Measurements from ENCODE around the gene ACTR3.

The ACTR3 gene

GRCh38 chr2:113888641-113889470 is 1.0 kb upstream of the ACTR3 start:
- FAIRE-seq (no peak), DNase-seq (ENCODE audit: insufficient read length, low spot score) (no peak)
- no peak for TF ChIP-seq POLR2A (IDR thresholded peaks at IDR 0.05; ENCODE audit: low read depth, low read length)
- TF ChIP-seq POU2F2 (IDR thresholded peaks at IDR 0.05; ENCODE audit: low read depth, low read length), result no peak
- TF ChIP-seq SPI1 (IDR thresholded peaks at IDR 0.05; ENCODE audit: low read depth, low read length), result no peak
- no peak for TF ChIP-seq POLR2AphosphoS5 (IDR thresholded peaks at IDR 0.05; ENCODE audit: low read depth, low read length)
- no peak for TF ChIP-seq TAF1 (IDR thresholded peaks at IDR 0.05; ENCODE audit: low read depth, low read length)
- no peak for TF ChIP-seq PAX5 (IDR thresholded peaks at IDR 0.05; ENCODE audit: insufficient read depth, low read length, severe bottlenecking)

GRCh38 chr2:113890253-113891235 is 655 bp downstream of the ACTR3 start:
- DNase-seq (ENCODE audit: insufficient read length, low spot score), result no peak
- TF ChIP-seq PAX5 (IDR thresholded peaks at IDR 0.05; ENCODE audit: insufficient read depth, low read length, severe bottlenecking) (no peak), TAF1 (IDR thresholded peaks at IDR 0.05; ENCODE audit: low read depth, low read length) (peak; percentile 70; the same call in 1 of the 2 replicates), POU2F2 (IDR thresholded peaks at IDR 0.05; ENCODE audit: low read depth, low read length) (peak; percentile 62), POLR2AphosphoS5 (IDR thresholded peaks at IDR 0.05; ENCODE audit: low read depth, low read length) (peak; percentile 95), POLR2A (IDR thresholded peaks at IDR 0.05; ENCODE audit: low read depth, low read length) (peak; percentile 89), SPI1 (IDR thresholded peaks at IDR 0.05; ENCODE audit: low read depth, low read length) (peak; percentile 26)
- FAIRE-seq, result peak; percentile 16

- DNase-seq (ENCODE audit: insufficient read length, low spot score) (no peak), FAIRE-seq (no peak)
- TF ChIP-seq SPI1 (IDR thresholded peaks at IDR 0.05; ENCODE audit: low read depth, low read length) (no peak), TAF1 (IDR thresholded peaks at IDR 0.05; ENCODE audit: low read depth, low read length) (no peak), POU2F2 (IDR thresholded peaks at IDR 0.05; ENCODE audit: low read depth, low read length) (no peak), POLR2AphosphoS5 (IDR thresholded peaks at IDR 0.05; ENCODE audit: low read depth, low read length) (no peak), POLR2A (IDR thresholded peaks at IDR 0.05; ENCODE audit: low read depth, low read length) (no peak), PAX5 (IDR thresholded peaks at IDR 0.05; ENCODE audit: insufficient read depth, low read length, severe bottlenecking) (no peak)
Observed at GRCh38 chr2:113891265-113891959, 1.5 kb downstream of the ACTR3 start.

DNA sequence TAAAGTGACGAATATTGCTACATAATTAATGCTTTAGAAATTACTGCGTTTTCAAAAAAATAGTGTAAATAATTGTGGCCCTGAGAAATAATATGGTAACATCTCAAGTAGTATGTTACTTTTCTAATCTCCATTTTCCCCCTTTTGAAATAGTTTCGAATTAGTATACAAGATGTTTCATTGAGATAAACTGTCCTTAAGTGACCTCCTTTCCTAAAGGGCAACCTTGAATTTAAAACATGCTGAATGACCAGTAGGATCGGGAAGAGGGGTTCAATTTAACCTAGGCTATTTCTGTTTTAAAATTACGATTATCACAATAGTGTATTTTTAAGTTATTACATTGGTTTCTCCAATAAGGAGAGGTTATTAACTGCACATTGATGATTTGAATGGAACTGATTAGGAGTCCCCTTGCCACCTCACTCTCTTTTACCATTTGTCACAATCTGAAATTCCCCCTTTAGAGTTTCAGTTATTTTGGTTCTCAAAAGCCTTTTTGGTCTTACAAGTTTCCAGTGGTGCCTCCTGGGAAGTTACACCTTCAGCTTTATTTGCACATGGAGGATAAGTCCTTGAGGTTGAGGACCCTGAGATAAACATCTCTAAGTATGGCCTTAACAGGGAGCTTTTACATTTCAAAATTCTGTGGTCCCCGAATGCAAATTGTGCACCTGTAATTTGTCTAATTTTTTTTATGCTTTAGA is 2.3 kb downstream of the ACTR3 start:
- FAIRE-seq, result peak; percentile 13
- TF ChIP-seq PAX5 (IDR thresholded peaks at IDR 0.05; ENCODE audit: insufficient read depth, low read length, severe bottlenecking) (no peak), TAF1 (IDR thresholded peaks at IDR 0.05; ENCODE audit: low read depth, low read length) (no peak), POLR2A (IDR thresholded peaks at IDR 0.05; ENCODE audit: low read depth, low read length) (no peak), POLR2AphosphoS5 (IDR thresholded peaks at IDR 0.05; ENCODE audit: low read depth, low read length) (no peak), POU2F2 (IDR thresholded peaks at IDR 0.05; ENCODE audit: low read depth, low read length) (no peak), SPI1 (IDR thresholded peaks at IDR 0.05; ENCODE audit: low read depth, low read length) (no peak)
- DNase-seq (ENCODE audit: insufficient read length, low spot score), result no peak

DNA sequence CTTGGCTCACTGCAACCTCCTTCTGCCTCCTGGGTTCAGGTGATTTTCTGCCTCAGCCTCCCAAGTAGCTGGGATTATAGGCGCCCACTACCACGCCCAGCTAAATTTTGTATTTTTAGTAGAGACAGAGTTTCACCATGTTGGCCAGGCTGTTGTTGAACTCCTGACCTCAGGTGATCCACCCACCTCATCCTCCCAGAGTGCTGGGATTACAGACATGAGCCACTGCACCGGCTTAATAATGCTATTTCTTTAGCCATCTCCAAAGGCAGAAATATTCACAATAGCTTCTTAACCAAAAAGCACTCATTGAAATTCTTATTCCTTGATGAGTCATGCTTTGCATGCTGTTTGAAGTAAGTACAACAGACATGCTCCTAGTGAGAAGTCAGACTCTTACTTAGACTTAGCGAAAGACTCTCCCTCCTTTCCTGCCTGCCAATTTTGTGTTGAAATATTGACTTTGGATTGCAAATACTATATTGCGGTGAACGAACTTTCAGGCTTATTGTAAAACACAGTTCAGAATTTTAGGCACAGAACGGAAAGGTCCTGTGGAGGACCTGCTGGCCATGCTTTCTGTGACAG is 4.4 kb downstream of the ACTR3 start:
- peak; percentile 5 for FAIRE-seq
- DNase-seq (ENCODE audit: insufficient read length, low spot score), result no peak
- no peak for TF ChIP-seq SPI1 (IDR thresholded peaks at IDR 0.05; ENCODE audit: low read depth, low read length)
- TF ChIP-seq POLR2A (IDR thresholded peaks at IDR 0.05; ENCODE audit: low read depth, low read length), result no peak
- no peak for TF ChIP-seq POU2F2 (IDR thresholded peaks at IDR 0.05; ENCODE audit: low read depth, low read length)
- TF ChIP-seq POLR2AphosphoS5 (IDR thresholded peaks at IDR 0.05; ENCODE audit: low read depth, low read length), result no peak
- no peak for TF ChIP-seq TAF1 (IDR thresholded peaks at IDR 0.05; ENCODE audit: low read depth, low read length)
- no peak for TF ChIP-seq PAX5 (IDR thresholded peaks at IDR 0.05; ENCODE audit: insufficient read depth, low read length, severe bottlenecking)

- TF ChIP-seq POU2F2 (IDR thresholded peaks at IDR 0.05; ENCODE audit: low read depth, low read length) (peak; percentile 81; the same call in 1 of the 2 replicates), TAF1 (IDR thresholded peaks at IDR 0.05; ENCODE audit: low read depth, low read length) (no peak), SPI1 (IDR thresholded peaks at IDR 0.05; ENCODE audit: low read depth, low read length) (no peak)
Observed at GRCh38 chr2:113895301-113895700, 5.4 kb downstream of the ACTR3 start.

GRCh38 chr2:113895819-113896563 is 6.1 kb downstream of the ACTR3 start:
- DNase-seq (ENCODE audit: insufficient read length, low spot score), result no peak
- peak; percentile 56 for FAIRE-seq
- TF ChIP-seq POLR2AphosphoS5 (IDR thresholded peaks at IDR 0.05; ENCODE audit: low read depth, low read length) (no peak), SPI1 (IDR thresholded peaks at IDR 0.05; ENCODE audit: low read depth, low read length) (no peak), POLR2A (IDR thresholded peaks at IDR 0.05; ENCODE audit: low read depth, low read length) (no peak), PAX5 (IDR thresholded peaks at IDR 0.05; ENCODE audit: insufficient read depth, low read length, severe bottlenecking) (no peak), TAF1 (IDR thresholded peaks at IDR 0.05; ENCODE audit: low read depth, low read length) (no peak), POU2F2 (IDR thresholded peaks at IDR 0.05; ENCODE audit: low read depth, low read length) (no peak)

More at GRCh38 chr2:113895301-113895700, 5.4 kb downstream of the ACTR3 start:
- DNase-seq (ENCODE audit: insufficient read length, low spot score) (no peak), FAIRE-seq (no peak)

All from GM12891 (cell line).